GM21360 (cell line): ENCODE measurements around the gene FMO1.
"Not testable (repeated sequence)": the region's sequence is repeated elsewhere in the genome, so short reads cannot be mapped to it uniquely, and the experiment has no call there.

Experiments
- ATAC-seq: cut with Tn5 transposase; IDR thresholded peaks from one replicate; pipeline ENCODE4 v1.9.1; 2021; ENCODE audit warnings: mild to moderate bottlenecking, moderate library complexity; ENCODE audit not compliant: unreplicated experiment

The FMO1 gene

GRCh38 chr1:171231326-171231725 lies 17.0 kb upstream of the FMO1 start:
- no peak for ATAC-seq

- no peak for ATAC-seq
Observed at GRCh38 chr1:171233183-171233582, 15.1 kb upstream of the FMO1 start.

GRCh38 chr1:171236231-171236630 lies 12.1 kb upstream of the FMO1 start:
- not testable (repeated sequence) for ATAC-seq

DNA sequence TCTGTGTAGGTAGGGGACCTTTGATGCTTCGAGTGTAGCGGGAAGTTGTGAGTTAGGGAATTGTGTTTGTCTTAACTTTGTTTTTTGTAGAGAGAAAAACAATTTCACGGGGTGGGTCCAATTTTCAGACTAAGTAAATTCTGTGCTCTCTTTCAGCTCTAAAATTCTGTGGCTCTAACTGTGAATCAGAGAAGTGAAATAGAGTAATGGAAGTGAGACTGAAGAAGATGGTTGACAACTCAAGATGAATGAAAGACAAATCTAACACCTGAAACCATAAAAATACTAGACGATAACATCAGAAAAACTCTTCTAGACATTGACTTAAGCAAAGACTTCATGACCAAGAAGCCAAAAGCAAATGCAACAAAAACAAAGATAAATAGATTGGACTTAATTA lies 4.4 kb upstream of the FMO1 start:
- ATAC-seq = no peak

DNA sequence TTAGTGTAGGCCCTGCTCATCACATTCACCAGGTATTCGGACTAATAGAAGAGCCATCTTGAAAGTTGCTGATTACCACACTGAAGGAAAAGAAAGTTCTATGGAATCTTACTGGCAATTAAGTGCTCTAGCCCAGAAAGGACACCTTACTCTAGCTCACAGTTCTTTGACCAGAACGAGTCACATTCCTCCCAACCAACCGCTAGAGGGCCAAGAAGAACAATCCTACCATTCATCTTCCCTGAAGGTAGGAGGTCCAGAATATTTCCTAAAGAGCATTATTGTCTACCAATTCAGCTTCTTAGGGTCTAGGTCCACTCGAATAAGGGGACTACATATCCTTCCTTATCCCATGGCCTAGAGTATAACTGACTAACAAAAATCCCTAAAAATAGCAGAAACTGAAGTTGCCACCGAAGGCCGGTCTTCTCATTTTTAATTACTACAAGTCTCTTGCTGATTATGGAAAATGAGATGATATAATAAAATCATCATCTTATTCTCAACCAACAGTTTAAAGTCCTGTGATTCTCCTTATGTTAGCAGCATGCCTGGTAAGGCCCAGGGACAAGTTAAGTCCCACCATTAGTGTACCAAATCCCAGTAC lies 2.7 kb upstream of the FMO1 start:
- ATAC-seq = peak; percentile 60

DNA sequence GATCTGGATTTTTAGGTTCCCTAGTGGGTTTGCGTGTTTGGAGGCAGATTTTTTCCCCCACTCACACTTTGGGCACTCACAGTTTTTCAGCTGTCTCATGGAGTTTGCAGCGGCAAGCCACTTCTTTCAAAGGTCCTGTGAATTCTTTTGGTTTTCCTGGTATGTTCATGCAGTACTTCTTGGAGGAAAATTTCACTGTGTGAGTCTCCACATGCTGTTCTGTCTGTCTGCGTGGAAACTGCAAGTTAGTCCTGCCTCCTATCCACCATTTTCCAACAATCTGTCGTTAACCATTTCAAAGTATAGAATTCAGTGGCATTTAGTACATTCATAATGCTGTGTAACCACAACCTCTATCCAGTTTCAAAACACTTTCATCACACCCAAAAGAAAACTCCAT lies 793 bp upstream of the FMO1 start:
- ATAC-seq = no peak

DNA sequence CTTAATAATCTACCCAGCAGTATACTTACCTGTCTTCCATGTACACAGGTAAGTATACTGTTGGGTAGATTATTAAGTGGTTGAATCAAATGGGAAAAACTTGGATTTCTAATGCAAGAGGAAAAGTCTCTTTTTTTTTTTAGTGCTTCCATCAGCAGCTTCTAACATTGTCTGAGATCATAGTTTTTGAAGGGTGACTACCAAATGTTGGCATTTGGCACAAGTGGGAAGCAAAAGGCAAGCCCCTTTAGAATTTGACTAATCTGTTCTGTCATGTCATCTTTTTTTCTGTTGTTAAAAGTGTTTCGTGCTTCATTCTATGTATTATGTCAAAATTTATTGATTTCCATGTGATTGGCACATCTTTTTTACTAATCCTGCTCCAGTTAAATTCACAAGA lies 547 bp downstream of the FMO1 start:
- no peak for ATAC-seq

DNA sequence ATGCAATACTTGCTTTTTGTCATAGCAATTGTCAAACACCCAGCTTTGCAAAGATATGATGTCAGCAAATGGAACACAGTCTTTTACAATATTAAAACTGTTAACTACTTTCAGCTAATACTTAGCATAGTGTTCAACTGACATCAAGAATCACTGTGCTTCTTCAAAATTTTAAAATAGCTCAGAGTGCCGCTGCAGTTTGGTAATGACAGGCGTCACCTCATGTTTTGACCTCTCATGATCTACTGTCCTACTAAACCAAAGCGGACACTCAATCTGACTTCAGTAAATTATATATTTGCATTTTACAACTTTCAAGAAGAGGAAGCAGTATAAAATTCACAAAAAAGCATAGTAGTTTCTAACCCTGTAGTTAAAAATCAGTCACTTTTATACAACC lies 2.0 kb downstream of the FMO1 start:
- no peak for ATAC-seq

DNA sequence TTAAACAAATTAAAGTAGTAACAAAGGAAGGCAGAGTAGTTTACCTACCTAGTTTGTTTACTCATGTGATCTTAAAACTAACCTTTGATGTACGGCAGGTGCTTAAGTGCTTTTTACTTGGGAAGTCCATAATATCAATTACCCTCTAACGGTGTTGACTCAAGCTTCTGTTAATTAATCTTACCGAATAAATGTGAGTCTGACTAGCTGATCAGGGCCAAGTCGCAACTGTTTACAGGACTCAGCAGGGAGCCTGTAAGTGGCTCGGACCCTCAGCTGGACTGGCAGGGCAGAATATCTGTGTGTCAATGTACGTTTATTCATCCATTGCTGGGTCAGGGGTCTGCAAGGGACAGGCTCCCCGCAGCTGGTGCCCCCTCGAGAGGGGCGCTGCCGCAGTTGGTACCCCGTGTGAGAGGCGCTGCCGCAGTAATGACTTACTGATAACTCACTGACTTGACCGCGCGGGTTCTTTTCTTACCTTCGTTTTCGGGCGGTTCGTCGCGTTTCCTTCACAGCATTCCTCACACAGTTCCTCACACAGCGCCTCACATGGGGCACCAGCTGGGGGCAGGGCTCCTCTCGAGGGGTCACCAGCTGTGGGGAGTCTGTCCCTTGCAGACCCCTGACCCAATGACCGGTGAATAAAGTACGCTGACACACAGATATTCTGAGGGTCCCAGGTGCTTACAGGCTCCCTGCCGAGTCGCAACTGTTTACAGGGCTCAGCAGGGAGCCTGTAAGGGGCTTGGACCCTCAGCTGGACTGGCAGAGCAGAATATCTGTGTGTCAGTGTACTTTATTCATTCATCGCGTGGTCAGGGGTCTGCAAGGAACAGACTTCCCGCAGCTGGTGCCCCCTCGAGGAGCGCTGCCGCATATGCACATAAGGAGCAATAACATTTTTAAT lies 3.0 kb downstream of the FMO1 start:
- peak; percentile 32 for ATAC-seq

DNA sequence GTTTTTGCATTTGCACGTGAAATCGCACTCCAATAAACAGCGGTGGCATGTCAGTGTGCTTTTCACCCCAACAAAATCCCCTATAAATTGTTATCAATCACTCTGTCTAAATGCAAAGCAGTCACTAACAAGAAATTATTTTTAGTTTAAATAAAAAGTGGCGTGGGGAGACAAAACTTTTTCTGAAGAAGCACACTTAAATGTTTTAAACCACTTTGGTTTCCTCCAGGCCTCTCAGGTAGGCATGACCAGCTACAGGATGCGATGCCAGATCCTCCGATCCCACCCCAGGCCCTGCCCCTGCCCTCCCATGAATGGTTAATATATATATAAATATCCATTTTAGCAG lies 3.6 kb downstream of the FMO1 start:
- ATAC-seq = no peak

DNA sequence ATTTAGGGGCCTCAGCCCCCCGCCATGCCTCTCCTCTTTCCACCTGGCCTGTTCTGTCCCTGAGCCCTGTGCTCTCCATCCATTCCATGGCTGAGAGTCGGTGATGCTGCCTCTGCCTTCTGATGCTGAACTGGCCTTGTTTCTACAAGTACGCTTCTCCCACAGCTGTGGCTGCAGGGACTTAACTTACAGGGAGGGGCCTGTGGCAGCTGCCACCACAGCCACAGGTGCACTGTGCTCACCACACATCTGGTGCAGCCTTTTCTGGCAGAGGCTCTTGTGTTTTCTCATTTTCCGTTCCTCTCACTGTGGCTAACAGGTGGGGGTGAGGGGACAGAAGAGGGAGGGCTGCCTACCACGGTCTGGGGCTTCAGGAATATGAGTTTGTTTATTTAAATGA lies 4.2 kb downstream of the FMO1 start:
- peak; percentile 94 for ATAC-seq

DNA sequence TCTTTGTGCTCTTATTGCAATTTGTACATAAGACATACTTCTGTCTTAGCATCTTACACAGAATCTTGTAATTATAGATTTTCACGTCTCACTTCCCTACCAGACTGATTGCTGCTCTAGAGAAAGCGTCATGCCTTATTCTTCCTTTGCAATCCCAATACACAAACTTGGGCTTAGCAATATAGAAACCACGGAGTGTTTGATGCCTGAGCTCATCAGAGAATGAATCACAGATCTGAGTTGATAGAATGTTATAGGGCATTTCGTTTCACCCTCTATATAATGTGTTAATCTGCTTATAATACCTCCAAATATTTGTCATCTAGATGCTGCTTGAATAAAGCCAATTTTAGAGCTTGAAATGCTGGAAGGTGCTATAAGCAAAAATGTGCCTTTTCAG lies 6.6 kb downstream of the FMO1 start:
- ATAC-seq = no peak

GRCh38 chr1:171256940-171257606 lies 8.8 kb downstream of the FMO1 start:
- ATAC-seq = no peak

DNA sequence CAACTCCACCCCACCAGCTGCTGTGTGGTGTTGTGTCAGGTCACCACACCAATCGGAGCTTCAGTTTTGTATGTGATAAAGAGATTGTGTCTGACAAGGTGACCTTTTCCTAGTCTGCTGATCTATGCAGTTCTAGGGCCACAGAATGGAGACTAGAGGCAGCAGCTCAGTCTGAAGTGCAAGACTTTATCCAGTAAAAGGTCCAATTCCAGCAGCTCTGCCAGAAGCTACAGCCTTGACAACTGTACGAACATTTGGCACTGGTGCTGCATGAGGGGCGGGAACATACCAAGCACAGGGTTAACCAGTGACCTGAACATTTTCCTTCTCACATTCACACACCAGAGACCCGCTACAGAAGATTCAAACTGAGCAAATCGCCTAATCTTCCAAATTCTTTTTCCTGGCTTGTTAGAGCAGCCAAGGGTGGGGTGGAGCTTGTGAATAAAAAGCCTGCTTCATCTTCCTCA lies 9.3 kb downstream of the FMO1 start:
- no peak for ATAC-seq

DNA sequence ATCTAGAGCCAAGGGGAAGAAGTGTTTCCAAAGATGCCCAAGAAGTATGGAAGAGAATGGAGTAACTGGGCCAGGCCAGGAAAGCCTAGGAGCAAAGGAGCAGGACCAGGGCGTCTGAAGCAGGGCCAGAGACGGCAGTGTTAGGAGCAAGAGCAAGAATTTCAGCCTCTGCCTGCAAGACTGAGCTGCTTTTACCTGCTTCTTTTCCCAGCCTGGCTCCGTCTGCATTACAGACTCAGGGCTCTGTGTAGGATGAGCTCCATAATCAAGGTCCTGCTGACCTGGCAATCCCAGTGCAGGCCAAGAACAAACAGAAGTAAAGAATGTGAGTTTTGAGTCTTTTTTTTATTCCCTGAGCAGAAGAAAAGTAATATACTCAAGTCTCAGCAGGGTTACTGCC lies 10.1 kb downstream of the FMO1 start:
- ATAC-seq = no peak

DNA sequence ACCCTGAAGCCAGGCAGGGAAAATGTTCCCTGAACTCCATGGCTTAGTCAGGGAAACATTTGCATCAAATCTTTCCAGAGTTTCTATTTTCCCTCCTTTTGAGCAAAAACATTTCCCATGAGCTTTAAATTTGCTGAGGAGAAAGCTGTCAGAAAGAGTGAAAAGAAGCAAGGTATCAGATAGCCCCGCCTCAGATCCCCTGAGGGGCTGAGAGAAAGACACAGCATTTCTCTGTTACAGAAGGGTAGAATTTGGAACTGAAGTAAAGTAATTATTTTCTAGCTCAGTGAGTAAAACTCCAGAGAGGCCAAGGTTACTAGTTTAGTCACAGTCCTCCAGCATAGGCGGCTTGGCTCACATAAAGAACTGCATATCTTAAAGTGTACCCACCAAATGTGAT lies 10.6 kb downstream of the FMO1 start:
- no peak for ATAC-seq

DNA sequence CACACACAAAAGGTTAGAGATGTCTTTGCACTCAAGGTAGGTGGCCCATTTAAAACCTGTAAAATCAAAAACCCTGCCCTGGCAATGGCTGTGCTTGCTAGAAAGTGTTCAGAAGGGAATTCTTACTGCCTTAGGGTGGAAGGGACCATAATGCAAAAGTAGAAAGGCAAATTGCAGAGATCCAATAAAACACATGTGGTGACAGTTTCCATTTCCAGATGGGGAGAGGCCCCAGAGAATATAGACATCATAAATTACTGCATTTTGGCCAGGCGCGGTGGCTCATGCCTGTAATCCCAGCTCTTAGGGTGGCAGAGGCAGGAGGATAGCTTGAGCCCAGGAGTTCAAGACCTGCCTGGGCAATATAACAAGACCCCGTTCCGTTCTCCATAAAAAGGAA lies 13.0 kb downstream of the FMO1 start:
- no peak for ATAC-seq

DNA sequence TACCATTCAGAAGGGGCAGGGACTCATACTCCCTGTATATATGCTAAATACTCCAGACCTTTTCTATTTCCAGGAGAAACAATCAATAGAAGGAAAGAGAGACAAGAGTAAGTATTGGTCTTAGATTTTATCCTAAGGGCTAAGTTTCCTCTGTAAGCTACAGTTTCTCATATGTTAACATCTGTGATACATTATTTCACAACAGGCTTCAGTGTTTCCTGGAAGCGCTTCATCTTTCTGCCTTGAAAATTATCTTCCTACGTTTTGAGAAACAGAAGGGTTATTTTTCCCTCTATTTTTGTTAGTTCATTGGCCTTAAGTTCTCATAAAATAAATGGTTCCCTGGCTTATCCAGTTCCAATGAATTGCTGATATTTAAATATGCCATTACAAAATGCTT lies 15.6 kb downstream of the FMO1 start:
- ATAC-seq = no peak

- ATAC-seq = no peak
Observed at GRCh38 chr1:171265686-171266085, 17.4 kb downstream of the FMO1 start.

DNA sequence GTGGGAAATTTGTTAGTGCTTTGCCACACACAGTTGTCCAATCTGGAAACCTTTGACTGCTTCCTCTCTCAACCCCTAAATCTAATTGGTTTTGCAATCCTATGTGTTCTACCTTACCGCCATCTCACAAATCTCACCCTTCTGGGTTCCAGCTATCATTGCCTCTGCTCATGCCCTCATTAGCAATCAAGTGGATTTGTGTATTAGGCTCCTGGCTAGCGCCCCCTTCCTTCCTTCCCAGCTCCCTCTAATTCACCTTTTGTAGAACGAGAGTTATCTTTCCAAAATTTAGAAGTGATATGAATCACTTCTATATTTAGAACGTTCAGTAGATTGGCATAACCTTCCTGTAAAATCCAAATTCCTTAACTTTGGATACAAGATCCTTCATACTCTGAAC lies 18.6 kb downstream of the FMO1 start:
- no peak for ATAC-seq

DNA sequence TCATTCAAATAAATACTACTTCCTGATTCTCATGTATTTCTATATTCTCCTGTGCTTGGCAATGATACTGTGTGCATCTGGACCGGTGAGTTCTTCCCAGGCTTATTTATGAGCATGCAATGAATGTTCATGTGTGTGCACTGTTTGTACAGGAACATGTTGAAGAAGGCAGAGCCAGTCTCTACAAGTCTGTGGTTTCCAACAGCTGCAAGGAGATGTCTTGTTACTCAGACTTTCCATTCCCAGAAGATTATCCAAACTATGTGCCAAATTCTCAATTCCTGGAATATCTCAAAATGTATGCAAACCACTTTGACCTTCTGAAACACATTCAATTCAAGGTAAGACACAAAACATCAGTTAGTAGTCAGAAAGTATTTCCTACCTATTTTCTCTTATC lies 19.1 kb downstream of the FMO1 start:
- ATAC-seq = no peak

DNA sequence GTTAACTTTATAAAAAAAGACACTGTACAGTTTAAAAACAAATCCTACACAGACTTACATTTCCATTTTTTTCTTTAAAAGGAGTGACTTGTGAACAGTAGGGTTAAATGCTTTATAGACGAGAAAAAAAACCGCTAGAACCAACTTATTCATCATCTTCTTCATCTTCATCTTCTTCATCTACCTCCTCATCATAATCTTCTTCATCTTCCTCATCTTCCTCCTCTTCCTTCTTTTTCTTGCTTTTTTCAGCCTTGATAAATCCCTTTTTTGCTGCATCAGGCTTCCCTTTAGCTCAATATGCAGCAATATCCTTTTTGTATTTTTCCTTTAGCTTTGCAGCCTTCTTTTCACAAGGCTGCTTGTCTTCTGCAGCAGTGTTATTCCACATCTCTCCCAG lies 22.5 kb downstream of the FMO1 start:
- ATAC-seq = no peak
